Vagina (tissue), 2 donors: Measurements from ENCODE around the gene ATP2B2. TPM values are rescaled to one million over a fixed set of nuclear protein-coding genes. Genes with fewer than 3 reads are reported as not detected.

ENCODE experiments used
- DNase-seq, 2 donors: peaks; one replicate each; pipeline ENCODE4 v3.0.0-alpha.2; 2017; ENCODE audit errors: extremely low spot score in 2 of 2
- H3K27ac ChIP-seq: fragments of 200-600 bp; sonication (generic); one replicate; pipeline ENCODE4 v1.5.1; 2019
- H3K27me3 ChIP-seq: fragments of 200-600 bp; sonication (generic); one replicate; pipeline ENCODE4 v1.5.1; 2019
- H3K36me3 ChIP-seq, 2 donors: fragments of 200-600 bp; sonication (generic); one replicate each; pipeline ENCODE4 v1.5.1; 2017 to 2019
- H3K4me1 ChIP-seq: fragments of 200-600 bp; sonication (generic); one replicate; pipeline ENCODE4 v1.5.1; 2019
- H3K4me3 ChIP-seq, 2 donors: fragments of 200-600 bp; sonication (generic); 1 replicate in 1 of 2; 2 replicates in 1 of 2; pipeline ENCODE4 v1.5.1; 2016 to 2019
- H3K9me3 ChIP-seq: fragments of 200-600 bp; sonication (generic); one replicate; pipeline ENCODE4 v1.5.1; 2019
- CTCF ChIP-seq, 3 experiments: fragments of 450-650 bp in 2 of 3; fragments of 200-600 bp in 1 of 3; sonication (generic) in 1 of 3; IDR thresholded peaks; one replicate each; pipeline ENCODE4 v1.5.1; 2017 to 2019; ENCODE audit warnings: antibody characterized with exemption in 3 of 3, mild to moderate bottlenecking in 2 of 3, moderate library complexity in 2 of 3
- POLR2A ChIP-seq, 2 donors: fragments of 450-650 bp; IDR thresholded peaks; one replicate each; pipeline ENCODE4 v1.6.1; 2017; ENCODE audit warnings: antibody characterized with exemption in 2 of 2, mild to moderate bottlenecking in 2 of 2, moderate library complexity in 2 of 2
- POLR2AphosphoS5 ChIP-seq, 2 donors: sonication (generic); formaldehyde crosslinking; IDR thresholded peaks; one replicate each; pipeline ENCODE4 v1.9.0; 2017; ENCODE audit warnings: antibody characterized with exemption in 2 of 2, mild to moderate bottlenecking in 2 of 2, low read depth in 1 of 2; ENCODE audit not compliant: insufficient read depth in 1 of 2
- intact Hi-C: fragments of 100-400 bp; cut with DNase I; formaldehyde crosslinking; loops from one replicate; pipeline ENCODE4 v1.15.1; 2023
- total RNA-seq: library from RNA; depleted of rRNA; stranded (reverse); fragments of >200 nt; gene quantifications from one replicate; pipeline ENCODE4 v1.2.3, GENCODE V29; 2016

ATP2B2 gene
- total RNA-seq, 1 donor from 2014 or later = 0.25 TPM

DNA sequence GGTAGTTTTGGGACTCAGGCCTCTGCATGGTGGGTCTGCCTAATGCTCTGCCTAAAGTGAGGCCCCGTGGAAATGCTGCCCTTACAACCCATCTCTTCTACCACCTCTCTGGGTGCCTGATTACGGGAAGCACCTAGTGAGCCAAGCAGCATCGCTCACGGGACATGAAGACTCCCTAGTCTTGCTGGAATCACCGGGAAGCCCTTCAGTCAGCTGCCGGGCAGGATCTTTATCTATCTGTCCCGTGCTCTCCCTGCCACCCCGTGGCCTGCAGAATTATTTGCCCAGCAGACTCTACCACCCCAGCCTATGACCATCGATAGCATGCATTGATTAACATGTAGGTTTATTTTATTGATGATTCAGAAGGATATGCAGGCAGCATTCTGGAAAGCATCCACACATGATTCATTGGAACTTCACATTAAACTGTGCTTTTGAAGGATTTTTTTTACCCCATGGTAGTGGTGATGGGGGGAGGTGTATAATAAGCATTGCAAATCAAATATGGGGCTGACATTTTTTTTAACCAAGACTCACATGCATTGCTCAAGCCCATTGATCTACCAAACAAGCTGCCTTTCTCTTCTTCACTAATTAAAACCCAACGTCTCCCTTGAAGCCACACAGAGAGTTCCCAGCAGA, 63.1 kb downstream of the ATP2B2 start:
- Histone ChIP-seq H3K27me3 (no peaks in the 10 kb centered on the region), H3K4me1 (no peaks in the 10 kb centered on the region), H3K36me3 (no peaks in the 10 kb centered on the region), H3K9me3 (no peaks in the 10 kb centered on the region), H3K4me3 (no peak overlapping the region), H3K27ac (no peak overlapping the region)
- intact Hi-C loops = no loop called here
- TF ChIP-seq POLR2AphosphoS5 (IDR thresholded peaks at IDR 0.05; ENCODE audit: insufficient read depth in 1 of 2, low read depth in 1 of 2) (no peak), CTCF (IDR thresholded peaks at IDR 0.05) (no peak), POLR2A (IDR thresholded peaks at IDR 0.05) (no peak)
- no peak for DNase-seq

GRCh38 chr3:10440684-10441083, 64.7 kb downstream of the ATP2B2 start:
- Histone ChIP-seq H3K9me3 (no peaks in the 10 kb centered on the region), H3K27me3 (no peaks in the 10 kb centered on the region), H3K4me1 (no peaks in the 10 kb centered on the region), H3K4me3 (no peak overlapping the region), H3K27ac (no peak overlapping the region), H3K36me3 (no peaks in the 10 kb centered on the region)
- TF ChIP-seq POLR2A (IDR thresholded peaks at IDR 0.05) (no peak), POLR2AphosphoS5 (IDR thresholded peaks at IDR 0.05; ENCODE audit: insufficient read depth in 1 of 2, low read depth in 1 of 2) (no peak), CTCF (IDR thresholded peaks at IDR 0.05) (no peak)
- intact Hi-C loops = no loop called here
- DNase-seq = no peak

DNA sequence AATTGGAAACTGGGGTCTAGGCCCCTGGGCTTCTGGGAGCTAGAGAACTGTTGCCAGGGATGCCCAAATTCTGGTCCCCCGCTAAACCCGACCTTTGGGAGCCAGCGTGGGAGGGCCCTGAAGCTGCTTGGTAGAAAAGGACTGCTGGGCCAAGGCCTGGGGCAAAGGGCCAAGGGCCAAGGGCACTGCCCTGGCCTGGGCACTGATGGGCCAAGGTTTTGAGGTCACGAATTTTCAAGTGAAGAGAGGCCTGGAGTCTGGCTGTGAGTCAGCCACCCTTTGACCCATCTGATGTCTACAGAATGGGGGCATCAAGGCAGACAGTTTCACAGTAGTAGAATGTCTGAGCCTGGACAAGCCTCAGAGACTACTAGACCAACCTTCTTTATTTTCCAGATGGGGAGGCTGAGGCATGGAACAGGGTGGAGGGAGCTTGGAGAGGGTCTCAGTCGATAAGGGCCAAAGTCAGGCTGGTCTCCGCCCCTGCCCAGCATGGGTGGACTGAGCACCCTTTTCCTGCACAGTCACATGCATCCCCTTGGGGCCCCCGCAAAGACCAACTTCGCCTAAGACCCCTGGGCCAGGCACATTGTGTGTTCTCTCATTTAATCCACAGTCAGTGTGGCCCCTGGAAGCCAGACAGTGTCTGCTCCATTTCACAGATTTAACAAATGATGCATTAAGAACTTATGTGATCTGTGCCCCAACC, 66.3 kb downstream of the ATP2B2 start:
- no peak for DNase-seq
- intact Hi-C loops = no loop called here
- no peaks in the 10 kb centered on the region for H3K36me3 ChIP-seq
- H3K27me3 ChIP-seq = no peaks in the 10 kb centered on the region
- H3K9me3 ChIP-seq = no peaks in the 10 kb centered on the region
- H3K4me1 ChIP-seq = no peaks in the 10 kb centered on the region
- TF ChIP-seq POLR2AphosphoS5 (IDR thresholded peaks at IDR 0.05; ENCODE audit: insufficient read depth in 1 of 2, low read depth in 1 of 2) (no peak), CTCF (IDR thresholded peaks at IDR 0.05) (no peak), POLR2A (IDR thresholded peaks at IDR 0.05) (no peak)
- no peak overlapping the region for H3K4me3 ChIP-seq
- no peak overlapping the region for H3K27ac ChIP-seq

GRCh38 chr3:10437995-10438901, 67.1 kb downstream of the ATP2B2 start:
- Histone ChIP-seq H3K36me3 (no peaks in the 10 kb centered on the region), H3K4me1 (no peaks in the 10 kb centered on the region), H3K9me3 (no peaks in the 10 kb centered on the region), H3K4me3 (no peak overlapping the region), H3K27me3 (no peaks in the 10 kb centered on the region), H3K27ac (no peak overlapping the region)
- TF ChIP-seq POLR2A (IDR thresholded peaks at IDR 0.05) = no peak
- TF ChIP-seq POLR2AphosphoS5 (IDR thresholded peaks at IDR 0.05; ENCODE audit: insufficient read depth in 1 of 2, low read depth in 1 of 2) = no peak
- TF ChIP-seq CTCF (IDR thresholded peaks at IDR 0.05) = no peak
- intact Hi-C loops = no loop called here
- no peak for DNase-seq
